Measurements from ENCODE around the gene MPDU1. TPM values are rescaled to one million over a fixed set of nuclear protein-coding genes. Genes with fewer than 3 reads are reported as not detected.

The MPDU1 gene
- polyA plus RNA-seq, 3 donors = 31.7 to 72.2 (median 50.2) TPM

DNA sequence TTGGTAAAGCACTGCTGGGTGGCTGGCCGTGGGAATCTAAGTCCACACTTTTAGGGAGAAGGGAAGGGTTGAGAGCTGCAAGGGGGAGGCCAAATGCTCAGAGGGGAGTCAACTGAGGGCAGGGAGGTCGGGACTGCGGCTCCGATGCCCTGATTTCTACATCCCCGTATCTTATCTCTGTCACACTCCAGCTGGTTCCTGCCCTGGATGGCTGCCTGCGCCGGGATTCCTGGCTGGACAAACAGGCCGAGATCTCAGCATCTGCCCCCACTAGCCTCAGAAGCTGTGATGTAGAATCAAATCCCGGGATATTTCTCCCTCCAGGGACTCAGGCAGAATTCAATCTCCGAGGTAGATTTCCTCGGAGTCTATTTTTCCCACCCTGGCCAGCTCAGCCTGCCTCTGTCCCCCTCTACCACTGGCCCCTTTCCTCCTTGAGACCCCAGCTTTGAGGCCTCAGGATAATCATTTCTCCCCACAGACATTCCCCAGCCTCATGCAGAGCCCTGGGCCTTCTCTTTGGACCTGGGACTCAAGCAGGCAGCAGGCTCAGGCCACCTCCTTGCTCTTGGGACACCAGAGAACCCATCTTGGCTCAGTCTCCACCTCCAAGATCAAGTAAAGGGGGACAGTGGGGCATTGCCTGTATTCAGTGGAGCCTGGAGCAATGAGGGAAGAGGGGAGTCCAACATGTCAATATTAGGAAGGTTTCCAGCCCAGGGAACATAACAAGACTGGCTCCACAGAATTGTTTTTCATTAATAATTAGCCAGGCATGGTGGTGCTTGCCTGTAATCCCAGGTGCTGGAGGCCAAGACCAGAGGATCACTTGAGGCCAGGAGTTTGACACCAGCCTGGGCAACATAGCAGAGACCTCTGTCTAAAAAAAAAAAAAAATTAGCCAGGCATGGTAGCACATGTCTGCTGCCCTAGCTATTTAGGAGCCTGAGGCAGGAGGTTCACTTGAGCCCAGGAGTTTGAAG is 48.0 kb downstream of the MPDU1 start:
- 45 to 83% (median 80%) methylated on average over 11 of the region's 11 CpGs for WGBS, 3 donors

DNA sequence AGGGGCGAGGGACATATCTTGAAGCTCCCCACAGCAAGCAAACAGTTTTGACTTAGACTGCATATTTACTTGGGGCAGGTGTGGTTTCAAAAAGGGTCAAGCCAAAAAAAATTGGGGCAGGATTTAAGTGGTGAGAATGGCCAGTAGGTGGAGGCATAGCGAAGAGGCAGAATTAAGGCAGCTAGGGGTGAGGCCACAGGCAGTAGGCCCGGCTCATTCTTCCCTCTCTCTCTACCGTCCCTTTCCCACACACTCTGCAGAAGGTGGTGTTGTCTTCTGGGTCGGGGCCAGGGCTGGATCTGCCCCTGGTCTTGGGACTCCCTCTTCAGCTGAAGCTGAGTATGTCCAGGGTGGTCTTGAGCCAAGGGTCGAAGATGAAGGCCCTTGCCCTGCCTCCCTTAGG is 48.8 kb downstream of the MPDU1 start:
- H3K27ac ChIP-seq (ENCODE audit: low read depth, low read length) = no peak overlapping the region
- WGBS, 3 donors = 34 to 48% (median 44%) methylated on average over 6 of the region's 6 CpGs

More for the DNA sequence above, 48.0 kb downstream of the MPDU1 start:
- no peak overlapping the region for H3K27ac ChIP-seq (ENCODE audit: low read depth, low read length)

DNA sequence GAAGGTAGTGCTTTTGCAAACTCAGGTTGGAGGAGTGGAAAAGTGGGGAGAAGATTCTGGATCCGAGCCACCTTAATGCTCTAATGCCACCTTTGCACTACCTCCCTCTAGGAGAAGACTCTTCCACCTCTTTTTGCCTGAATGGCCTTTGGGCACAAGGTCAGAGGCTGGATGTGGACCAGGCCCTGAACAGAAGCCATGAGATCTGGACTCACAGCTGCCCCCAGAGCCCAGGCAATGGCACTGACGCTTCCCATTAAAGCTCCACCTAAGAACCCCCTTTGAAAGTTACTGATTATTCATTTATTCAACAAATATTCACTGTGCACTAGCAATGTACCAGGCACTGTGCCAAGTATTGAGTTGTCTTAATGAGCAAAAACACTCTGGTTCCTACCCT is 49.4 kb downstream of the MPDU1 start:
- WGBS, 3 donors = 69 to 91% (median 76%) methylated on average over 2 of the region's 2 CpGs
- no peak overlapping the region for H3K27ac ChIP-seq (ENCODE audit: low read depth, low read length)

DNA sequence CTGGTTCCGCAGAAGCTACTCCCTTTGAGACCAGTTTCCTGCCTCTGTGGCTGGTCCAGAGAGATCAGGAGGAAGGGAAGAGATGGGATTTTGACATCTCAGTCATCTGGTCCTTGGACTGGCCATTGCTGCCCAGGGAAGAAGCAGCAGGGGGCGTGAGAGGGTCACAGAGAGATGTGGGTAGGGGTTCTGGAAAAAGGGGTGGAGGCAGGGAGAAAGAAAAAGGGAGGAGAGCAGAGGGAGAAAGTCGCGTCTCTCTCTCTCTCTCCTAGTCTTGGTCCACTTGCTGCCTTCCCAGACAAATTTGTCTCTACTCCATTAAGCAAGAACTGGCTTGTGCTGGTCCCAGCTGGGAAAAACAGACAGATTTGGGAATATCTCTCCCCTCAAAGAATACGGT is 50.7 kb downstream of the MPDU1 start:
- no peak overlapping the region for H3K27ac ChIP-seq (ENCODE audit: low read depth, low read length)
- WGBS, 3 donors = 25 to 44% (median 32%) methylated on average over 5 of the region's 5 CpGs

DNA sequence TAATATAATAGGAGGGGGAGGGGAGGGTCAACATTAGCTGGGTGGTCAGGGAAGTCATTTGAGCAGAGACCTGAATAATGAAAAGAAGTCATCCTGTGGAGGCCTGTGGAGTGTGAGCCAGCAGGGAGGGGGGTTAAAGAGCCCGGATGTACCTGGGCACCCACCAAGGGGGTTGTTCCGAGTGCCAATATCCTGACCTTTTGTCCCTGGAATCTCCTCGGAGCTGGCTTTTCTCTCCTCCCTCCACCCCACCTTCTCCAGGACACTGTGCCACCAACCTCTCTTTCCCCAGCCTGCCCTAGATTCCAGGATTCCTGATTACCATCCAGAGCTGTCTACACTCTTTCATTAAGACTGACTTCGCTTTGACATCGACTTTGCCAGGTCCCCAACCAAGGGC is 52.5 kb downstream of the MPDU1 start:
- H3K27ac ChIP-seq (ENCODE audit: low read depth, low read length) = no peak overlapping the region
- 59 to 82% (median 76%) methylated on average over 5 of the region's 5 CpGs for WGBS, 3 donors

Other genes starting within 250 kb of the MPDU1 start
- 10 to 100 TPM in 1 of 3 donors, 1 to 10 TPM in 2; 4.0 to 12.7 (median 5.2) TPM for gene ACAP1, start 247.3 kb upstream of the MPDU1 start, polyA plus RNA-seq
- 10 to 100 TPM in 1 of 3 donors, 1 to 10 TPM in 2; 6.3 to 11.2 (median 9.9) TPM for gene KCTD11, start 231.7 kb upstream of the MPDU1 start, polyA plus RNA-seq
- gene TMEM95, start 228.7 kb upstream of the MPDU1 start, polyA plus RNA-seq = not detected
- 1 to 10 TPM; 2.1 to 8.0 (median 5.5) TPM for gene TNK1, start 202.8 kb upstream of the MPDU1 start, polyA plus RNA-seq
- gene PLSCR3, start 189.3 kb upstream of the MPDU1 start, polyA plus RNA-seq = 10 to 100 TPM; 15.1 to 48.2 (median 42.3) TPM
- gene TMEM256, start 179.8 kb upstream of the MPDU1 start, polyA plus RNA-seq = 100 to 1,000 TPM in 2 of 3 donors, 10 to 100 TPM in 1; 86.0 to 252 (median 173) TPM
- gene NLGN2, start 176.0 kb upstream of the MPDU1 start, polyA plus RNA-seq = 10 to 100 TPM in 2 of 3 donors, 1 to 10 TPM in 1; 2.9 to 11.4 (median 10.5) TPM
- gene SPEM1, start 163.5 kb upstream of the MPDU1 start, polyA plus RNA-seq = not detected
- gene SPEM2, start 158.2 kb upstream of the MPDU1 start, polyA plus RNA-seq = not detected
- gene SPEM3, start 155.0 kb upstream of the MPDU1 start, polyA plus RNA-seq = not detected
- gene TMEM102, start 148.4 kb upstream of the MPDU1 start, polyA plus RNA-seq = 1 to 10 TPM in 2 of 3 donors, under 1 TPM in 1; 0.79 to 5.2 (median 1.9) TPM
- gene FGF11, start 144.3 kb upstream of the MPDU1 start, polyA plus RNA-seq = 1 to 10 TPM in 1 of 3 donors, under 1 TPM in 2; 0.28 to 4.6 (median 0.86) TPM
- gene CHRNB1, start 138.8 kb upstream of the MPDU1 start, polyA plus RNA-seq = 10 to 100 TPM in 2 of 3 donors, 1 to 10 TPM in 1; 5.0 to 14.2 (median 12.7) TPM
- gene ZBTB4, start 104.2 kb upstream of the MPDU1 start, polyA plus RNA-seq = 10 to 100 TPM; 17.4 to 45.0 (median 32.9) TPM
- gene SLC35G6, start 102.4 kb upstream of the MPDU1 start, polyA plus RNA-seq = not detected
- gene POLR2A, start 99.5 kb upstream of the MPDU1 start, polyA plus RNA-seq = 10 to 100 TPM; 20.9 to 35.4 (median 24.6) TPM
- 100 to 1,000 TPM in 1 of 3 donors, 10 to 100 TPM in 2; 19.6 to 100 (median 49.9) TPM for gene TNFSF12, start 34.8 kb upstream of the MPDU1 start, polyA plus RNA-seq
- gene TNFSF13, start 25.1 kb upstream of the MPDU1 start, polyA plus RNA-seq = 10 to 100 TPM; 19.3 to 42.6 (median 26.5) TPM
- gene SENP3, start 21.9 kb upstream of the MPDU1 start, polyA plus RNA-seq = 10 to 100 TPM; 25.1 to 52.1 (median 43.0) TPM
- 100 to 1,000 TPM in 1 of 3 donors, 10 to 100 TPM in 2; 19.4 to 111 (median 99.0) TPM for gene CD68, start 4.2 kb upstream of the MPDU1 start, polyA plus RNA-seq
- 1 to 10 TPM in 1 of 3 donors, under 1 TPM in 2; 0.21 to 2.7 (median 0.46) TPM for gene SOX15, start 6.2 kb downstream of the MPDU1 start, polyA plus RNA-seq
- 10 to 100 TPM; 14.7 to 29.9 (median 23.3) TPM for gene FXR2, start 31.0 kb downstream of the MPDU1 start, polyA plus RNA-seq
- 100 to 1,000 TPM in 2 of 3 donors, 10 to 100 TPM in 1; 93.7 to 142 (median 130) TPM for gene SAT2, start 44.0 kb downstream of the MPDU1 start, polyA plus RNA-seq
- under 1 TPM; 0.32 to 0.67 (median 0.45) TPM for gene SHBG, start 46.3 kb downstream of the MPDU1 start, polyA plus RNA-seq
- gene ATP1B2, start 67.1 kb downstream of the MPDU1 start, polyA plus RNA-seq = 1 to 10 TPM in 2 of 3 donors, under 1 TPM in 1; 0.51 to 2.2 (median 1.5) TPM
- gene TP53, start 103.6 kb downstream of the MPDU1 start, polyA plus RNA-seq = 10 to 100 TPM; 13.5 to 17.8 (median 16.6) TPM
- gene WRAP53, start 104.6 kb downstream of the MPDU1 start, polyA plus RNA-seq = 1 to 10 TPM; 2.8 to 5.6 (median 5.0) TPM
- gene EFNB3, start 121.3 kb downstream of the MPDU1 start, polyA plus RNA-seq = 1 to 10 TPM in 1 of 3 donors, under 1 TPM in 2; 0.54 to 1.1 (median 0.89) TPM
- gene DNAH2, start 133.9 kb downstream of the MPDU1 start, polyA plus RNA-seq = under 1 TPM; 0.03 to 0.79 (median 0.19) TPM